Loucy (cell line): ENCODE measurements around the gene KLHL25.

Experiments used
- H2AFZ ChIP-seq: fragments of 200-600 bp; sonication (generic); 2 replicates; pipeline ENCODE4 v1.6.0; 2016; ENCODE audit warnings: antibody characterized with exemption, mild to moderate bottlenecking, low read length, moderate library complexity
- H3F3A ChIP-seq: fragments of 200-600 bp; 2 replicates; pipeline ENCODE4 v1.6.0; 2016; ENCODE audit warnings: antibody characterized with exemption, low read depth, mild to moderate bottlenecking
- H3K27me3 ChIP-seq: fragments of 200-600 bp; sonication (generic); 2 replicates; pipeline ENCODE4 v1.6.1; 2014; ENCODE audit warnings: low read length, mild to moderate bottlenecking; ENCODE audit not compliant: insufficient read depth, poor library complexity, severe bottlenecking
- H3K36me3 ChIP-seq: fragments of 200-600 bp; sonication (generic); 2 replicates; pipeline ENCODE4 v1.6.1; 2016; ENCODE audit warnings: low read length; ENCODE audit not compliant: insufficient read depth
- H3K4me1 ChIP-seq: fragments of 200-600 bp; sonication (generic); 2 replicates; pipeline ENCODE4 v1.5.1; 2014; ENCODE audit warnings: low read length, mild to moderate bottlenecking; ENCODE audit not compliant: insufficient read depth, poor library complexity, severe bottlenecking
- H3K4me2 ChIP-seq: fragments of 200-600 bp; sonication (generic); 2 replicates; pipeline ENCODE4 v1.6.0; 2014; ENCODE audit warnings: antibody characterized with exemption, low read length, low read depth, mild to moderate bottlenecking; ENCODE audit not compliant: poor library complexity, severe bottlenecking
- H3K4me3 ChIP-seq: fragments of 200-600 bp; sonication (generic); 2 replicates; pipeline ENCODE4 v1.5.1; 2014; ENCODE audit warnings: low read length, mild to moderate bottlenecking, mixed read lengths; ENCODE audit not compliant: poor library complexity, severe bottlenecking
- H3K79me2 ChIP-seq: fragments of 200-600 bp; sonication (generic); 2 replicates; pipeline ENCODE4 v1.6.1; 2014; ENCODE audit warnings: low read length; ENCODE audit not compliant: insufficient read depth
- H3K9ac ChIP-seq: fragments of 200-600 bp; sonication (generic); 2 replicates; pipeline ENCODE4 v1.6.0; 2014; ENCODE audit warnings: mild to moderate bottlenecking, low read depth, low read length, moderate library complexity; ENCODE audit not compliant: poor library complexity, severe bottlenecking
- H3K9me2 ChIP-seq: fragments of 200-600 bp; sonication (generic); replicated peaks from 2 replicates; pipeline ENCODE4 v1.6.1; 2016; ENCODE audit warnings: low read depth, low read length, mixed read lengths
- H3K9me3 ChIP-seq: fragments of 200-600 bp; sonication (generic); 2 replicates; pipeline ENCODE4 v1.6.1; 2014; ENCODE audit warnings: mild to moderate bottlenecking, antibody characterized with exemption, low read length, low read depth; ENCODE audit not compliant: insufficient read depth
- H4K20me1 ChIP-seq: fragments of 200-600 bp; sonication (generic); 2 replicates; pipeline ENCODE4 v1.6.0; 2014; ENCODE audit warnings: antibody characterized with exemption, low read length, mild to moderate bottlenecking; ENCODE audit not compliant: insufficient read depth, poor library complexity, severe bottlenecking
- CTCF ChIP-seq: fragments of 200-600 bp; sonication (generic); conservative IDR thresholded peaks from 2 replicates; pipeline ENCODE4 v1.5.1; 2014; ENCODE audit warnings: mild to moderate bottlenecking, antibody characterized with exemption, low read length
- EZH2phosphoT487 ChIP-seq: fragments of 200-600 bp; IDR thresholded peaks from 2 replicates; pipeline ENCODE4 v1.6.1; 2018; ENCODE audit warnings: antibody characterized with exemption, mild to moderate bottlenecking, moderate library complexity, borderline replicate concordance

The KLHL25 gene

GRCh38 chr15:85757073-85757938 lies 37.4 kb downstream of the KLHL25 start:
- H3K9ac ChIP-seq, result no peak overlapping the region
- no peaks in the 10 kb centered on the region for H3K9me3 ChIP-seq
- H3K79me2 ChIP-seq, result no peaks in the 10 kb centered on the region
- H3K36me3 ChIP-seq, result peaks cover 5% of the 10 kb centered on the region; the same call in 1 of the 2 replicates
- H3K4me1 ChIP-seq, result no peaks in the 10 kb centered on the region
- no peak overlapping the region for H2AFZ ChIP-seq
- no peak overlapping the region for H3K4me2 ChIP-seq
- H3K27me3 ChIP-seq, result no peaks in the 10 kb centered on the region
- no peaks in the 10 kb centered on the region for H4K20me1 ChIP-seq
- H3F3A ChIP-seq, result no peaks in the 10 kb centered on the region
- no peak overlapping the region for H3K4me3 ChIP-seq
- TF ChIP-seq EZH2phosphoT487 (no peak), CTCF (no peak)
- no peaks in the 10 kb centered on the region for H3K9me2 ChIP-seq

- no peak overlapping the region for H3K9ac ChIP-seq
- TF ChIP-seq EZH2phosphoT487, result no peak
- no peak for TF ChIP-seq CTCF
- H3K4me1 ChIP-seq, result no peaks in the 10 kb centered on the region
- H3K27me3 ChIP-seq, result no peaks in the 10 kb centered on the region
- no peaks in the 10 kb centered on the region for H3K9me2 ChIP-seq
- H3K36me3 ChIP-seq, result peaks cover 5% of the 10 kb centered on the region; the same call in 1 of the 2 replicates
- H3K4me3 ChIP-seq, result no peak overlapping the region
- H3K79me2 ChIP-seq, result no peaks in the 10 kb centered on the region
- no peaks in the 10 kb centered on the region for H3K9me3 ChIP-seq
- no peak overlapping the region for H2AFZ ChIP-seq
- H3K4me2 ChIP-seq, result no peak overlapping the region
- no peaks in the 10 kb centered on the region for H4K20me1 ChIP-seq
- no peaks in the 10 kb centered on the region for H3F3A ChIP-seq
Observed at GRCh38 chr15:85756411-85757072, 38.2 kb downstream of the KLHL25 start.

- Histone ChIP-seq H3K36me3 (peaks cover 5% of the 10 kb centered on the region; the same call in 1 of the 2 replicates), H3K9me3 (no peaks in the 10 kb centered on the region), H3K4me1 (no peaks in the 10 kb centered on the region), H2AFZ (no peak overlapping the region), H3K4me2 (no peak overlapping the region), H3K4me3 (no peak overlapping the region), H3K9ac (no peak overlapping the region), H3K79me2 (no peaks in the 10 kb centered on the region), H4K20me1 (no peaks in the 10 kb centered on the region), H3K27me3 (no peaks in the 10 kb centered on the region), H3K9me2 (no peaks in the 10 kb centered on the region), H3F3A (no peaks in the 10 kb centered on the region)
- TF ChIP-seq EZH2phosphoT487 (no peak), CTCF (no peak)
Observed at GRCh38 chr15:85755942-85756341, 38.8 kb downstream of the KLHL25 start.
